Fibroblast of lung (primary cell): ENCODE data around the gene ITFG2.

Experiments used
- CTCF ChIP-seq, 2 donors: IDR thresholded peaks in 1 of 2; conservative IDR thresholded peaks in 1 of 2; 1 replicate in 1 of 2; 2 replicates in 1 of 2; pipeline ENCODE4 v1.5.1; 2011 to 2012; ENCODE audit warnings: low read length in 2 of 2, control low read depth in 1 of 2, inconsistent platforms in 1 of 2, low read depth in 1 of 2, mild to moderate bottlenecking in 1 of 2
- EZH2 ChIP-seq: IDR thresholded peaks from 2 replicates; pipeline ENCODE4 v1.5.1; 2012; ENCODE audit warnings: low read length, control low read depth, mild to moderate bottlenecking; ENCODE audit errors: missing control alignments

GRCh38 chr12:2833327-2833726 lies 20.9 kb downstream of the ITFG2 start:
- no peak for TF ChIP-seq CTCF (conservative IDR thresholded peaks at IDR 0.05 in 1 of 2, IDR thresholded peaks at IDR 0.05 in 1 of 2; ENCODE audit: low read depth in 1 of 2, low read length in 2 of 2)
- TF ChIP-seq EZH2 = no peak
